H1 (cell line): ENCODE results near the gene ZNF77. TPM values are rescaled to one million over a fixed set of nuclear protein-coding genes. Genes with fewer than 3 reads are reported as not detected.

ENCODE experiments used
- CTCF ChIA-PET: fragments of 300-600 bp; sonication (Branson Sonifier 250); formaldehyde crosslinking; loops from one replicate; lab custom pipeline; 2021; ENCODE audit not compliant: partially characterized antibody; lab: Charles Lee
- POLR2A ChIA-PET: fragments of 300-600 bp; sonication (Branson Sonifier 250); formaldehyde crosslinking; loops from one replicate; lab custom pipeline; 2021; ENCODE audit warnings: inconsistent platforms; ENCODE audit not compliant: partially characterized antibody; lab: Charles Lee
- DNase-seq, 2 experiments: peaks; one replicate each; pipeline versions ENCODE4 v3.0.0 to v3.0.0-alpha.2; 2010 to 2022; ENCODE audit warnings: low spot score in 2 of 2, low read depth in 1 of 2, mixed read lengths in 1 of 2
- FAIRE-seq: peaks from 2 replicates; lab custom pipeline; 2011; peaks lifted over from hg19 to GRCh38; lab: Jason Lieb, UNC
- H2AFZ ChIP-seq: 2 replicates; pipeline ENCODE4 v1.8.1; 2012; ENCODE audit warnings: low read length, inconsistent platforms
- H2AK5ac ChIP-seq: 2 replicates; pipeline ENCODE4 v1.6.1; 2013; ENCODE audit warnings: low read depth, low read length
- H2BK120ac ChIP-seq: replicated peaks from 2 replicates; pipeline ENCODE3; 2013; ENCODE audit warnings: low read depth, low read length, inconsistent platforms
- H2BK12ac ChIP-seq: 2 replicates; pipeline ENCODE4 v1.6.1; 2013; ENCODE audit warnings: low read depth, low read length
- H2BK15ac ChIP-seq: 2 replicates; pipeline ENCODE4 v1.6.1; 2013; ENCODE audit warnings: low read length
- H2BK20ac ChIP-seq: 2 replicates; pipeline ENCODE4 v1.6.1; 2013; ENCODE audit warnings: low read length
- H2BK5ac ChIP-seq: 2 replicates; pipeline ENCODE4 v1.6.1; 2013; ENCODE audit warnings: low read depth, low read length
- H3K14ac ChIP-seq: 2 replicates; pipeline ENCODE4 v1.6.1; 2013; ENCODE audit warnings: inconsistent platforms; ENCODE audit not compliant: insufficient read length
- H3K18ac ChIP-seq: 2 replicates; pipeline ENCODE4 v1.6.1; 2013; ENCODE audit warnings: low read length; ENCODE audit errors: extremely low read depth
- H3K23ac ChIP-seq: 2 replicates; pipeline ENCODE4 v1.6.1; 2013; ENCODE audit warnings: inconsistent platforms; ENCODE audit not compliant: insufficient read length
- H3K23me2 ChIP-seq: 2 replicates; pipeline ENCODE4 v1.6.1; 2013; ENCODE audit warnings: low read depth, low read length
- H3K27ac ChIP-seq: 2 replicates; pipeline ENCODE4 v1.6.1; 2011; ENCODE audit warnings: low read depth, low read length, inconsistent platforms
- H3K27me3 ChIP-seq, 4 experiments: replicated peaks in 1 of 4; 1 replicate in 1 of 4; 2 replicates in 3 of 4; pipeline versions ENCODE4 v1.6.1 to v1.8.1; 2011 to 2013; ENCODE audit warnings: low read length in 3 of 4, mild to moderate bottlenecking in 3 of 4, inconsistent platforms in 2 of 4, mixed read lengths in 2 of 4, moderate library complexity in 1 of 4; ENCODE audit not compliant: control insufficient read depth in 3 of 4, insufficient read depth in 3 of 4; ENCODE audit errors: extremely low read depth in 1 of 4
- H3K36me3 ChIP-seq, 4 experiments: 2 replicates each; pipeline versions ENCODE4 v1.6.1 to v1.8.1; 2011 to 2013; ENCODE audit warnings: mild to moderate bottlenecking in 4 of 4, low read length in 3 of 4, moderate library complexity in 2 of 4, control low read depth in 1 of 4, inconsistent platforms in 1 of 4; ENCODE audit not compliant: insufficient read depth in 4 of 4, control insufficient read depth in 2 of 4
- H3K4ac ChIP-seq: replicated peaks from 2 replicates; pipeline ENCODE3; 2013; ENCODE audit warnings: low read length, low read depth, mixed read lengths, inconsistent platforms; ENCODE audit not compliant: insufficient read length
- H3K4me1 ChIP-seq, 4 experiments: replicated peaks in 1 of 4; 1 replicate in 1 of 4; 2 replicates in 3 of 4; pipeline versions ENCODE4 v1.6.1 to v1.8.1; 2011 to 2013; ENCODE audit warnings: low read length in 3 of 4, inconsistent platforms in 2 of 4, mixed read lengths in 1 of 4; ENCODE audit not compliant: insufficient read depth in 4 of 4, control insufficient read depth in 3 of 4
- H3K4me2 ChIP-seq, 2 experiments: 2 replicates each; pipeline versions ENCODE4 v1.6.1 to v1.8.1; 2011 to 2013; ENCODE audit warnings: low read depth in 2 of 2, low read length in 2 of 2, control low read depth in 1 of 2, inconsistent platforms in 1 of 2, mild to moderate bottlenecking in 1 of 2; ENCODE audit not compliant: insufficient read depth in 1 of 2
- H3K4me3 ChIP-seq, 4 experiments: fragments of 200-600, 300-600 bp in 1 of 4; sonication (generic), shearing (Covaris generic), sonication (Bioruptor Twin) in 1 of 4; 2 replicates each; pipeline versions ENCODE4 v1.5.1 to v1.8.1; 2011 to 2016; ENCODE audit warnings: low read length in 4 of 4, low read depth in 3 of 4, control low read depth in 2 of 4, inconsistent platforms in 2 of 4, mild to moderate bottlenecking in 2 of 4, mixed read lengths in 1 of 4, moderate library complexity in 1 of 4; ENCODE audit not compliant: insufficient read depth in 2 of 4; ENCODE audit errors: extremely low read depth in 1 of 4
- H3K56ac ChIP-seq: replicated peaks from 2 replicates; pipeline ENCODE3; 2013; ENCODE audit warnings: low read depth, mild to moderate bottlenecking, mixed read lengths, low read length, inconsistent platforms; ENCODE audit not compliant: insufficient read length
- H3K79me1 ChIP-seq: 2 replicates; pipeline ENCODE4 v1.6.1; 2013; ENCODE audit warnings: low read depth, low read length, control low read depth
- H3K79me2 ChIP-seq, 2 experiments: 2 replicates each; pipeline versions ENCODE4 v1.6.1 to v1.8.1; 2012 to 2013; ENCODE audit warnings: low read length in 2 of 2, mild to moderate bottlenecking in 2 of 2, inconsistent platforms in 1 of 2; ENCODE audit not compliant: insufficient read depth in 2 of 2, control insufficient read depth in 1 of 2
- H3K9ac ChIP-seq, 4 experiments: replicated peaks in 1 of 4; 1 replicate in 1 of 4; 2 replicates in 3 of 4; pipeline versions ENCODE4 v1.6.1 to v1.8.1; 2011 to 2013; ENCODE audit warnings: low read depth in 3 of 4, low read length in 3 of 4, control low read depth in 2 of 4, mild to moderate bottlenecking in 2 of 4, moderate library complexity in 2 of 4, inconsistent platforms in 1 of 4; ENCODE audit errors: extremely low read depth in 1 of 4
- H3K9me3 ChIP-seq, 2 experiments: 2 replicates each; pipeline versions ENCODE4 v1.6.1 to v1.8.1; 2012 to 2013; ENCODE audit warnings: mild to moderate bottlenecking in 2 of 2, moderate library complexity in 2 of 2, control low read depth in 1 of 2, inconsistent platforms in 1 of 2, low read depth in 1 of 2, low read length in 1 of 2, mixed read lengths in 1 of 2; ENCODE audit not compliant: insufficient read depth in 2 of 2
- H4K20me1 ChIP-seq, 2 experiments: replicated peaks in 1 of 2; 2 replicates each; pipeline versions ENCODE3 to v1.8.1; 2011 to 2013; ENCODE audit warnings: inconsistent platforms in 2 of 2, low read length in 2 of 2, mild to moderate bottlenecking in 1 of 2; ENCODE audit not compliant: insufficient read depth in 2 of 2, control insufficient read depth in 1 of 2
- H4K5ac ChIP-seq: 2 replicates; pipeline ENCODE4 v1.6.1; 2013; ENCODE audit warnings: low read length, low read depth, mixed read lengths, inconsistent platforms; ENCODE audit not compliant: insufficient read length
- H4K8ac ChIP-seq: 2 replicates; pipeline ENCODE4 v1.8.0; 2013; ENCODE audit warnings: mild to moderate bottlenecking, moderate library complexity, low read length, inconsistent platforms; ENCODE audit not compliant: insufficient read depth; ENCODE audit errors: extremely low read depth
- H4K91ac ChIP-seq: replicated peaks from 2 replicates; pipeline ENCODE3; 2013; ENCODE audit warnings: low read length, mixed read lengths, inconsistent platforms; ENCODE audit not compliant: insufficient read length
- BCL11A ChIP-seq, 2 experiments: IDR thresholded peaks; one replicate each; pipeline ENCODE4 v1.6.1; 2011; ENCODE audit warnings: low read depth in 2 of 2, low read length in 2 of 2, mild to moderate bottlenecking in 2 of 2
- BRCA1 ChIP-seq: IDR thresholded peaks from 2 replicates; pipeline ENCODE4 v1.6.1; 2012; ENCODE audit warnings: low read depth, low read length, improper control_type of control experiment
- CHD2 ChIP-seq: IDR thresholded peaks from 2 replicates; pipeline ENCODE4 v1.6.1; 2012; ENCODE audit warnings: low read length, improper control_type of control experiment
- NANOG ChIP-seq: IDR thresholded peaks from 2 replicates; pipeline ENCODE4 v1.6.1; 2011; ENCODE audit warnings: low read length, low read depth, mild to moderate bottlenecking, inconsistent platforms; ENCODE audit not compliant: insufficient read depth, poor library complexity, severe bottlenecking
- PHF8 ChIP-seq: fragments of 200-600 bp; sonication (generic); conservative IDR thresholded peaks from 2 replicates; pipeline ENCODE4 v1.7.1; 2012; ENCODE audit warnings: low read depth, mild to moderate bottlenecking, inconsistent platforms, low read length, moderate library complexity
- RBBP5 ChIP-seq: IDR thresholded peaks from 2 replicates; pipeline ENCODE4 v1.7.1; 2012; ENCODE audit warnings: low read depth, mild to moderate bottlenecking, inconsistent platforms, low read length, moderate library complexity, borderline replicate concordance
- SIX5 ChIP-seq: IDR thresholded peaks from 2 replicates; pipeline ENCODE4 v1.6.1; 2011; ENCODE audit warnings: mild to moderate bottlenecking, low read depth, low read length
- TAF7 ChIP-seq: optimal IDR thresholded peaks from 2 replicates; pipeline ENCODE3; 2011; ENCODE audit warnings: low read depth, mild to moderate bottlenecking, inconsistent platforms, low read length, moderate library complexity, borderline replicate concordance
- YY1 ChIP-seq: IDR thresholded peaks from 2 replicates; pipeline ENCODE4 v1.6.1; 2011; ENCODE audit warnings: low read depth, mild to moderate bottlenecking, low read length
- ZNF274 ChIP-seq: IDR thresholded peaks from 2 replicates; pipeline ENCODE4 v1.7.0; 2012; ENCODE audit warnings: low read length, borderline replicate concordance; ENCODE audit errors: extremely low read depth
- WGBS, 2 experiments: shearing (Covaris generic) in 1 of 2; methylation state at CpG; one replicate each; pipeline versions ENCODE4 v1.1.6 to v1.1.7; 2013 to 2015; ENCODE audit warnings: low lambda C conversion rate in 2 of 2, mixed read lengths in 2 of 2, inconsistent platforms in 1 of 2, low coverage in 1 of 2, missing lambda C conversion rate in 1 of 2; ENCODE audit not compliant: insufficient replicate concordance in 2 of 2, insufficient coverage in 1 of 2, insufficient read length in 1 of 2; ENCODE audit errors: extremely low coverage in 1 of 2, missing lambda C conversion rate in 1 of 2; 5-methylcytosine and 5-hydroxymethylcytosine counted together
- polyA plus RNA-seq, 7 experiments: library from polyadenylated mRNA; depleted of rRNA in 3 of 7; stranded (reverse) in 5 of 7; unstranded in 2 of 7; fragments of >200 nt in 5 of 7; fragments of 200-250 nt in 2 of 7; gene quantifications; 1 replicate in 5 of 7; 2 replicates in 1 of 7; 4 replicates in 1 of 7; pipeline versions ENCODE4 v1.2.1 to v1.2.3, GENCODE V29; 2011 to 2013; ENCODE audit warnings: missing spikeins in 2 of 7, mixed read lengths in 2 of 7
- total RNA-seq: library from RNA; stranded (reverse); fragmentation: NEBNext Ultra II Directional; extraction: Animal tissue kit (Norgen Biotek cat#: 25700); gene quantifications from 2 replicates; pipeline ENCODE4 v1.2.1, GENCODE V29; 2021
- TF ChIP-seq, protein P1 (sequence below): IDR thresholded peaks from 2 replicates; pipeline ENCODE4 v1.6.1; 2011; ENCODE audit warnings: low read depth, mild to moderate bottlenecking, low read length; ENCODE audit not compliant: insufficient read depth
- TF ChIP-seq, protein P2 (sequence below): IDR thresholded peaks from 2 replicates; pipeline ENCODE4 v1.6.1; 2012; ENCODE audit warnings: low read length, inconsistent platforms

Gene ZNF77
- total and polyA plus RNA-seq, 2 of the 8 experiments (the other 6 are each of a cell fraction or from before 2014, with no cell fraction given): 2.9 to 4.7 TPM

DNA sequence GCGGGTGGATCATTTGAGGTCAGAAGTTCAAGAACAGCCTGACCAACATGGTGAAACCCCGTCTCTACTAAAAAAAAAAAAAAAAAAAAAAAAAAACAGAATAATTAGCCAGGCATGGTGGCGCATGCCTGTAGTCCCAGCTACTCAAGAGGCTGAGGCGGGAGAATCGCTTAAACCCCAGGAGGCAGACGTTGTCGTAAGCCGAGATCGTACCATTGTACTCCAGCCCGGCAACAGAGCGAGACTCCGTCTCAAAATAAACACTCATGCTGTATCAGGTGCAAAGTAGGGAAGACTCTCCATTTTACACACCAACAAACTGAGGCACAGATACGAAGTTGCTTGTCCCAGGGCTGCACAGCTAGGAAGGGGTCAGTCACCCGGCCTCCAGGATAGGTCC is 48.2 kb upstream of the ZNF77 start:
- no peaks in the 10 kb centered on the region for H3K79me1 ChIP-seq
- H3K23me2 ChIP-seq: no peaks in the 10 kb centered on the region
- ChIA-PET CTCF (interaction anchor here (0.6 kb wide), 1 partner anchor 146 kb away, joined by 6 read pairs; no protein-coding TSS in a partner anchor), POLR2A (interaction anchor here (0.7 to 1.8 kb wide), 3 partner anchors 9 to 22 kb away, joined by 3 to 5 read pairs (median 4); no protein-coding TSS in a partner anchor)
- H3K4me3 ChIP-seq: no peak overlapping the region
- H4K20me1 ChIP-seq: no peaks in the 10 kb centered on the region
- no peak overlapping the region for H3K4ac ChIP-seq
- H3K4me2 ChIP-seq: 0 out of 4 replicates have a peak overlapping the region, but pooled peaks of 1 of the 2 experiments have one; percentile 0
- DNase-seq: no peak
- H3K14ac ChIP-seq: no peak overlapping the region
- no peaks in the 10 kb centered on the region for H3K36me3 ChIP-seq
- no peak overlapping the region for H4K91ac ChIP-seq
- WGBS, 2 experiments: 71% methylated on average over 11 of the region's 14 CpGs; no CpG with 5 or more reads in 1 of the 2 experiments
- H2BK15ac ChIP-seq: no peak overlapping the region
- no peaks in the 10 kb centered on the region for H3K79me2 ChIP-seq
- H3K9me3 ChIP-seq: no peaks in the 10 kb centered on the region
- peaks cover 0 to 6% (median 0%) of the 10 kb centered on the region in 4 experiments; a peak in 2 of 7 replicates for H3K4me1 ChIP-seq
- FAIRE-seq: no peak
- H4K8ac ChIP-seq: no peak overlapping the region
- no peak overlapping the region for H3K18ac ChIP-seq
- no peak overlapping the region for H3K9ac ChIP-seq
- no peak overlapping the region for H3K23ac ChIP-seq
- H2BK120ac ChIP-seq: no peak overlapping the region
- H2AK5ac ChIP-seq: no peak overlapping the region
- no peak overlapping the region for H3K27ac ChIP-seq
- H2BK20ac ChIP-seq: no peak overlapping the region
- H2BK12ac ChIP-seq: no peak overlapping the region
- no peak overlapping the region for H4K5ac ChIP-seq
- H2BK5ac ChIP-seq: no peak overlapping the region
- H2AFZ ChIP-seq: no peak overlapping the region
- H3K27me3 ChIP-seq: no peaks in the 10 kb centered on the region
- no peak overlapping the region for H3K56ac ChIP-seq
- TF ChIP-seq, protein P1, sequence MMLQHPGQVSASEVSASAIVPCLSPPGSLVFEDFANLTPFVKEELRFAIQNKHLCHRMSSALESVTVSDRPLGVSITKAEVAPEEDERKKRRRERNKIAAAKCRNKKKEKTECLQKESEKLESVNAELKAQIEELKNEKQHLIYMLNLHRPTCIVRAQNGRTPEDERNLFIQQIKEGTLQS: no peak
- TF ChIP-seq BRCA1: no peak
- TF ChIP-seq, protein P2, sequence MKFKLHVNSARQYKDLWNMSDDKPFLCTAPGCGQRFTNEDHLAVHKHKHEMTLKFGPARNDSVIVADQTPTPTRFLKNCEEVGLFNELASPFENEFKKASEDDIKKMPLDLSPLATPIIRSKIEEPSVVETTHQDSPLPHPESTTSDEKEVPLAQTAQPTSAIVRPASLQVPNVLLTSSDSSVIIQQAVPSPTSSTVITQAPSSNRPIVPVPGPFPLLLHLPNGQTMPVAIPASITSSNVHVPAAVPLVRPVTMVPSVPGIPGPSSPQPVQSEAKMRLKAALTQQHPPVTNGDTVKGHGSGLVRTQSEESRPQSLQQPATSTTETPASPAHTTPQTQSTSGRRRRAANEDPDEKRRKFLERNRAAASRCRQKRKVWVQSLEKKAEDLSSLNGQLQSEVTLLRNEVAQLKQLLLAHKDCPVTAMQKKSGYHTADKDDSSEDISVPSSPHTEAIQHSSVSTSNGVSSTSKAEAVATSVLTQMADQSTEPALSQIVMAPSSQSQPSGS: no peak
- TF ChIP-seq TAF7: no peak
- no peak for TF ChIP-seq SIX5
- TF ChIP-seq BCL11A (IDR thresholded peaks at IDR 0.05; ENCODE audit: low read depth in 2 of 2, low read length in 2 of 2): no peak
- TF ChIP-seq ZNF274: no peak
- no peak for TF ChIP-seq YY1
- no peak for TF ChIP-seq CHD2
- TF ChIP-seq RBBP5: no peak
- no peak for TF ChIP-seq PHF8
- TF ChIP-seq NANOG: no peak
